Activated CD4-positive, CD25-positive, alpha-beta regulatory T cell treated with anti-CD3 and anti-CD28 coated beads, Interleukin-2, amount 50 U/mL, for 24 hours (primary cell): ENCODE data around the gene PKP4.

Experiments used
- ATAC-seq, 2 donors: fragments of 150-1000 bp; cut with Tn5 transposase; one replicate each; pipeline ENCODE4 v1.10.0; 2021; ENCODE audit warnings: mild to moderate bottlenecking in 1 of 2, moderate library complexity in 1 of 2

PKP4 gene

GRCh38 chr2:158603205-158603604 lies 146.5 kb downstream of the PKP4 start:
- ATAC-seq: no peak

- no peak for ATAC-seq
These were observed 147.2 kb downstream of the PKP4 start for GRCh38 chr2:158603986-158604385.

GRCh38 chr2:158610059-158610458 lies 153.3 kb downstream of the PKP4 start:
- no peak for ATAC-seq

- no peak for ATAC-seq
These were observed 159.8 kb downstream of the PKP4 start for GRCh38 chr2:158616480-158617000.

DNA sequence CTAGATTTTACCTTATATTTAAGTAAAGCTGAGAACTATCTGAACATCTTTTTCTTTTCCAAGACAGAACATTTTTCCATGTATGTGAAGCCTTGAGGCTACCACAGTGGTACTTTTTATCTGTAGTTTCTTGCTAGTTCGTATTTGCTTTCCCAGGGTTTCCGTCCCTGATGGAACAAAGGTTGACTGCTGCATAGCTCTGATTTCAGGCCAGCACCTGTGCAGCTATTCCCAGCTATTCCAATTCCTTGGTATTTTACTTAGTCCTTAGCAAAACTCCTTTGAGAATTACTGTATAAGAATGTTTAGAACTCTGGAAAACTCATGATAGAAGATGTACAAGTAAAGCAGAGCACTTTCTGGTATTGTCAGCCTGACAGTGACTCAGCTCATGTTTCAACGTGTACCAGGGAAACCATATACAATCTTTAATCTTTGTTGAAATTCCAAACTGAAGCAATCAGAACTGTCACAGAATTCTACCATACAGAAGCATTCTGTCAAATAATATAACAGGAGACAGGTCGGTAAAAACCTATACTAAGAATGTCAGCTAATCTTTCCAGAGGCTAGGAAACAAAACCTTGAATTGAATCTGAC lies 162.2 kb downstream of the PKP4 start:
- ATAC-seq: no peak

DNA sequence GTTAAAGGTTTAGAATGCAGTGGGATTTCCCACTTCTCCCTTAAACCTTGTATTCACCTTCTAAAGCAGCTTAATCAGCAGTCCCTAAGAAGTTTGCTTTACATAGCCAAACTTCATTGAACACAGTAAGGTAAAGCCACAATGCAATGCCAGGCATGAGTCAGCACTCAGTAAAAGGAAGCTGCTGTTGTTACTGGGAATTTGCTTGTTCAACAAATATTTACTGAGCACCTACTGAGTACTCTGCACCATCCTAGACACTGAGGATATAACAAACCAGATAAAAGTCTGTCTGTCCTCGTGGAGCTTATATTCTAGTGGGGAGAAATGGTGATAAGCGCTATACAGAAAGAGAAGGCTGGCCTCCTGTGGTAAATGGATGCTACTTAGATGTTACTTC lies 162.7 kb downstream of the PKP4 start:
- no peak for ATAC-seq

GRCh38 chr2:158620656-158621055 lies 163.9 kb downstream of the PKP4 start:
- no peak for ATAC-seq

GRCh38 chr2:158624071-158624667 lies 167.4 kb downstream of the PKP4 start:
- ATAC-seq: no peak

GRCh38 chr2:158624961-158625360 lies 168.2 kb downstream of the PKP4 start:
- ATAC-seq: no peak

GRCh38 chr2:158629116-158629515 lies 172.4 kb downstream of the PKP4 start:
- ATAC-seq: no peak

- no peak for ATAC-seq
These were observed 176.5 kb downstream of the PKP4 start for GRCh38 chr2:158633261-158633660.

- no peak for ATAC-seq
These were observed 177.9 kb downstream of the PKP4 start for GRCh38 chr2:158634627-158635026.

DNA sequence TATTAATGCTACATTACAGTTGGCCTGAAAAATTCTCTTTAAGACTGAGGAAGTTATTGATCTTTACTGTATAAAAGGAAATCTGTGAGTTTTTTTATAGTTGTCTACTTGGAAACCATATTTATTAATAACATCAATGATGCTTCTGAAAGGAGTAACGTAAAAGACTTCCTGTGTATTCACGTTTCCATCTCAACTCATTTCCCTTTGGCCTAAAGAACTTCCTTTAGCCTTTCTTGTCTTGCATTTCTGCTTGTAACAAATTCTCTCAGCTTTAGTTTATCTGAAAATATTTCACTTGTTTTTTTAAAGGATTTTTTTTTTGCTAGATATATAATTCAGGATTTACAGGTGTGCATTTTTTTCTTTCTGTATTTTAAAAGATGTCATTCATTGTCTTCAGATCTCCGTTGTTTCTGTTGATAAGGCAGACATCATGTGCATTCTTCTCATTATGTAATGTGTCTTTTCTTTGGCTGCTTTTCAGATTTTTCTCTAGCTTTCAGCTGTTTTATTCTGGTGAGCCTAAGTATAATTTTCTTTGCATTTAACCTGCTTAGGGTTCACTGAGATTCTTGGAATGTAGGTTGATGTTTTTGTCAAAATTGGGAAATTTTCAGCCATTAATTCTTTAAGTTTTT lies 179.3 kb downstream of the PKP4 start:
- no peak for ATAC-seq

DNA sequence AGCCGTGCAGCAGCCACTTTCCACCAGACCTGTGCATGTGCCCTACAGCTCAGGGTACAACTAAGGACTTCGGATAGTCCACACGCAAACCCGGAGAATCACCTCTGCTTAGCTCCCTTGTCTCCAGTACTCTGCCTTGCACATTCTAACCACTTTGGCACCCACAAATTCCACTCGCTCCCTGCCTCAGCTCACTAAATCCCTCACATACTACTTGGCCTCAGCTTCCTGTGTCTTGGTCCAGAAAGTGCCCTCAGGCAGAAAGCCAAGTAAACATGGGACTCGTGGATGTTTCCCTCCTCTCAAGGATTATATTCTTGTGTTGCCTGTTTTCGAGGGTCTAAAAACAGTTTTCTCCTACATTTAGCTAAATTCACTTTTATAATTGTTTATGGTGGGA lies 180.6 kb downstream of the PKP4 start:
- ATAC-seq: no peak

DNA sequence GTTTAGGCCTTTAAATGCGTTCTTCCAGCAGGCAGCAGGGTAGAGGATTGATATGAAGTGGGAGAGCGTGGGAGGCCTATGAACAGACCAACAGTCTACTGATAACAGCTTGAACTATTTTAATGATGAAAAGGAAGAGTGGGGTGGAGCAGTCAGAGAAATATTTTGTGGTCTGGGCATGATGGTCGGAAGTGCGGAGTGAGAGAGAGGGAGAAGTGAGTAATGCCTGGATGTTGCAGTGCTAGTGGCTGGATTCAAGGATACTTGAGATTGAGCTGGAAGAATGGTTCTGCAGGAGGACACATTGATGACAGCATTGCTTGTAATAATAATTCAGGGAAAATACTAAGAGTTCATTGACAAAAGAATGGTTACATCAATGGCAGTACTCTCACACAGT lies 187.4 kb downstream of the PKP4 start:
- no peak for ATAC-seq

DNA sequence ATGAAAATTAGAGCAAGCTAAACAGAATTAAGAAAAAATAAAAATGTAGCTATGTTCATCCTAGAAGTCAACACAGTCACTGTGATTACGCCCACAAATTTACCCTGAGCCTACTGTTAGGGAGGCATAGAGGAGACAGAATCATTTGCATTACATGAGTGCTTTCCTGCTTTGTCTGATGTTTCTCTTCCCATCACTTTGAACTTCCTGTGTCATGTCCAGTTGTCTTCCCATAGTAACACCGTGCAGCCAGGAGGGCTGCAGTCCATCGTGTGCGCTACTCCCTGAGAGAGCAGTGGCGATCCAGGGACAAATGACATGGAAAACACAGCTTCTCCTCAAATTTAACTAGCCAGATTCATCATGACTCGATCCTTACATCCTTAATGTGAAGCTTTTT lies 188.5 kb downstream of the PKP4 start:
- no peak for ATAC-seq

DNA sequence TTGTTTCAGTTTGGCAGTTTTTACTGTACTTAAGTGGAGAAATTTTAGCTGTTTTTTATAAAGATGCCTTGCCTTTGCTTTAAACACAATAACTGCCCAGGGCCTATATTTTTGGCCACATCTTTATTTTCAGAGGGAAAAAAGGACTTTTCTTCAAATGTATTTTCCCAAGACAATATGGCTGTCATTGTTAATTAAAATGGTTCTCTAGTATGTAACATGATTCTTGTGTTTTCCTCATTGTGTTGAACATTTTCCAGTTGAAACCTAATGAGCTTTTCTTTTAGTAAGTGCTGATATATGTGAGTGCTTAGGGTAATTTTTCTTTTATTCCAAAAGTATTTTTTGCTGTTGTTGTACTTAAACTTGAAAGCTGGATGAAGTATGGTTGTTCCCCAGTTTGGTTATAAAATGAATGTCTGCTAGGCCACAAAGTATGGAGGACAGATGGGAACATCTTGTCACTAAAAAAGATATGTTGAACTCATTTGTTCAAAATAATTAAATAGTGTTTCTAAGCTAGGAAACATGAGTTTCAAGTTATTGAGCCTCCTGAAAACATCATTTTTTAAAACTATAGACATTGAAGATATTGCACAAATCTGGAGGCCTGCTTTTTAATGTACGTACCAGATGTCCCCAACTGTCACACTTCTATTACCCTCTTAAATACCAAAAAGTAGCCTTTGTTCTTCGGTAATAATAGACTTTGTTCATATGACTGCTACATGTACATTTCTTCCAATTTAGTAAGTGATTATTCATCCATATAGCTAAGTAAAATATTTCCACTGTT lies 190.9 kb downstream of the PKP4 start:
- ATAC-seq: no peak

GRCh38 chr2:158649846-158650245 lies 193.1 kb downstream of the PKP4 start:
- ATAC-seq: no peak

DNA sequence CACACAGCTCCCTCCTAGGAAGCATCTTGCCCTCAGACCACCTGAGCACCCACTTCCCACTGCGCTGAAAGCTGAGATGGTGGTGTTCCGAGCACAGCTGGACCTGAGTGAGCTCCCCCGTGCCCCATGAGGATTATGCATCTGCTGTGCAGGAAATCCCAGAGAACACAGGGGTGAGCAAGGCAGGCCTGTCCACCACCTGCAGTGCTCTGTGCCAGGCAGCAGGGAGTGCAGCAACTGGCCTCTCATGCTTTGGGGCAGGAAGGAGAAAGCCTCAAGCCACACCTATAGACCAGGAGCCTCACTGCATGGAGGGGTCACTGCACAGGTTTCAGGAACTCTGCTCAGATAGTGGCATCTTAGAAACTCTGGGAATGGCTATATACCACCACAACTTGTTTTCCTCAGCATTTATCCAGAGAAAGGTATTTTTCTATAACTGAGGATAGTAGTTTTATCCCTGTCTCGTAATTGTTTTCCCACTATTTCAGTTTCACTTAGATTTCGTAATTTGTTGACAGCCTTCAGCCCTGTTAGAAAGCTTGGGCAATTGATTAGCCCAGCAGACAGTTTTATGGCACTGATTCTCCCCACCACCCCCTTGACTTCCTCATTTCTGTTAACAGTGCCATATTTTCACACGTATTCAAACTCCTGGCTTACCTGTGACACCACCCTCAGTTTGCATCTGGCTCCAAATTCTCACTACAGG lies 194.1 kb downstream of the PKP4 start:
- no peak for ATAC-seq

DNA sequence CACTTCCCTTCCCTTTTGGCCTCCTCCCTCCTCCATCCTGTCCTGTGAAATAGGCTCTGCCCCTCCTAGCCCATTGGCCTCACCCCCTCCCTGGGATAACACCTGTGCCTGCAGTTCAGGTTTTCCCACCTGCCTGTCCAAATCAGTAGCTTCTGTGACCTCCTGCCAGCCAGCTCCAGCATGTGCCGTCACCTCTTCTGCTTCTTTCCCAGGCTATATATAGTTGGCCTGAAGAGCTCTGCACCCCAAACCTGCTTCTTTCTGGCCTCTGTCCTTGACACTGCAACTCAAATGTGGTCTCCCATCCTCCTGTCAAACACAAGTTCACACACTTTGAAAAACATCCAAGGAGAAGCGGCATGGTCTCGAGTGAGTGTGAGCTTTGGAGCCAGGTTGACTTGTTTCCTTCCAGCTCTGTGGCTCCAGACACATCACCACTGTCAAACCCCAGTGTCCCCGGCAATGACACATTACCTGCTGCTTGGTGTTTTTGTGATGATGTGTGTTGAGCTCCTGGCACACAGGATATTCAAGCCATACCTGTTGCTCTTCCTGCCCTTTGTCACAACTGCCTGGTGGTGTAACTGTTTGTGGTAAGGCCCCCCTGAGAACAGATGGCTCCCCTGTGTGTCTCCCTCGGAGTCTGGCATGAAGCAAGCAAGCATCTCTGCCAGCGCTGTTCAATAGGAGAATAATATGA lies 194.8 kb downstream of the PKP4 start:
- no peak for ATAC-seq

DNA sequence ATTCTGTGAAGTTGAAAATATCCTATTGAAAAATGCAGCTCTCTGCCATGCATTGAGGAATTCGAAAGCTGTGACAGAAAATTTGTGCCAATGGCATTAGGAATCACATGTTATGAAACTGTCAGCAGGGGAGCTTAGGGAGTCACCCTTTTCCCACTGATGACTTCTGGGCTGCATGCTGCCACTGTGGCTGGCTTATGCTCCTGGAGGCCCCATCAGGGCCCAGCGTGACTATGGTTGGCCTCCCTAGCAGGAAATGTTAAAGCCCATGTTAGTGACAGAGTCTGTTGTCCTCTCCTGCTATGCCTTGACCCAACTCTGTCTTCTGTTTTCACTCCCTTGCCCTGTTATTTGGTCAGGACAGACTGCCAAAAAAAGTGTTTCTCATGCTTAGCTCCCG lies 198.9 kb downstream of the PKP4 start:
- ATAC-seq: no peak
